GM23338 (cell line): ENCODE measurements around the gene NKX2-4. TPM values are rescaled to one million over a fixed set of nuclear protein-coding genes. Genes with fewer than 3 reads are reported as not detected.

Experiments used
- ATAC-seq: fragments of 200-7000 bp; cut with Tn5 transposase; 3 replicates; pipeline ENCODE4 v1.9.1; 2020
- DNase-seq: peaks from one replicate; pipeline ENCODE4 v3.0.0-alpha.2; 2015; ENCODE audit warnings: low spot score
- H2AFZ ChIP-seq: fragments of 200-600 bp; sonication (generic); 2 replicates; pipeline ENCODE4 v1.8.0; 2016; ENCODE audit warnings: antibody characterized with exemption, mild to moderate bottlenecking, moderate library complexity
- H3F3A ChIP-seq: fragments of 200-600 bp; sonication (generic); replicated peaks from 2 replicates; pipeline ENCODE4 v1.8.0; 2017; ENCODE audit warnings: antibody characterized with exemption, mixed run types, low read depth
- H3K27ac ChIP-seq: fragments of 200-600 bp; sonication (generic); 2 replicates; pipeline ENCODE4 v1.6.1; 2016; ENCODE audit warnings: low read depth
- H3K27me3 ChIP-seq: fragments of 200-600 bp; sonication (generic); 2 replicates; pipeline ENCODE4 v1.8.0; 2016; ENCODE audit warnings: mild to moderate bottlenecking, mixed run types, moderate library complexity; ENCODE audit not compliant: insufficient read depth
- H3K36me3 ChIP-seq: fragments of 200-600 bp; sonication (generic); 2 replicates; pipeline ENCODE4 v1.8.0; 2016; ENCODE audit warnings: mild to moderate bottlenecking; ENCODE audit not compliant: insufficient read depth
- H3K4me1 ChIP-seq: fragments of 200-600 bp; sonication (generic); 2 replicates; pipeline ENCODE4 v1.8.0; 2016; ENCODE audit warnings: mild to moderate bottlenecking, moderate library complexity; ENCODE audit not compliant: insufficient read depth
- H3K4me2 ChIP-seq: fragments of 200-600 bp; sonication (generic); 2 replicates; pipeline ENCODE4 v1.7.1; 2017; ENCODE audit warnings: mixed run types
- H3K4me3 ChIP-seq: fragments of 200-600 bp; sonication (generic); 2 replicates; pipeline ENCODE4 v1.6.1; 2016; ENCODE audit warnings: mixed run types
- H3K79me2 ChIP-seq: fragments of 200-600 bp; sonication (generic); replicated peaks from 2 replicates; pipeline ENCODE4 v1.8.0; 2017; ENCODE audit warnings: mild to moderate bottlenecking; ENCODE audit not compliant: insufficient read depth
- H3K9me2 ChIP-seq: fragments of 200-600 bp; sonication (generic); 2 replicates; pipeline ENCODE4 v1.8.0; 2017; ENCODE audit not compliant: insufficient read depth
- H4K20me1 ChIP-seq: fragments of 200-600 bp; sonication (generic); replicated peaks from 2 replicates; pipeline ENCODE4 v1.8.0; 2017; ENCODE audit warnings: mild to moderate bottlenecking; ENCODE audit not compliant: insufficient read depth
- H3K27ac Mint-ChIP-seq: 2 replicates; pipeline ENCODE4 v1.8.0; 2020; ENCODE audit warnings: inconsistent platforms, mild to moderate bottlenecking, moderate library complexity, mixed read lengths
- H3K27me3 Mint-ChIP-seq: 3 replicates; pipeline ENCODE4 v1.8.0; 2022; ENCODE audit warnings: low read depth, mild to moderate bottlenecking, moderate library complexity, mixed read lengths, inconsistent platforms; ENCODE audit not compliant: insufficient read depth, poor library complexity
- H3K36me3 Mint-ChIP-seq: 3 replicates; pipeline ENCODE4 v1.8.0; 2021; ENCODE audit warnings: low read depth, mild to moderate bottlenecking, inconsistent platforms, moderate library complexity, mixed read lengths
- H3K4me1 Mint-ChIP-seq: 3 replicates; pipeline ENCODE4 v1.8.0; 2020; ENCODE audit warnings: mild to moderate bottlenecking, inconsistent platforms, mixed read lengths
- H3K4me3 Mint-ChIP-seq: 3 replicates; pipeline ENCODE4 v1.8.0; 2021; ENCODE audit warnings: moderate library complexity, mild to moderate bottlenecking, inconsistent platforms, mixed read lengths
- H3K9me3 Mint-ChIP-seq: 3 replicates; pipeline ENCODE4 v1.8.0; 2020; ENCODE audit warnings: moderate library complexity, mild to moderate bottlenecking, inconsistent platforms, mixed read lengths
- CREB1 ChIP-seq: fragments of 250-450 bp; sonication (Bioruptor Pico); IDR thresholded peaks from 2 replicates; pipeline ENCODE4 v1.5.0; 2020; ENCODE audit warnings: low read depth, mild to moderate bottlenecking, moderate library complexity
- ETS1 ChIP-seq: IDR thresholded peaks from 2 replicates; pipeline ENCODE4 v1.6.1; 2016; ENCODE audit warnings: antibody characterized with exemption
- EZH2phosphoT487 ChIP-seq: fragments of 200-600 bp; sonication (generic); IDR thresholded peaks from one replicate; pipeline ENCODE4 v1.8.1; 2018; ENCODE audit warnings: antibody characterized with exemption; ENCODE audit not compliant: unreplicated experiment
- JUNB ChIP-seq: IDR thresholded peaks from one replicate; pipeline ENCODE4 v1.6.1; 2016; ENCODE audit warnings: antibody characterized with exemption; ENCODE audit not compliant: unreplicated experiment
- NANOG ChIP-seq: IDR thresholded peaks from 2 replicates; pipeline ENCODE4 v1.6.1; 2016; ENCODE audit warnings: antibody characterized with exemption, borderline replicate concordance
- POLR2AphosphoS5 ChIP-seq: IDR thresholded peaks from 2 replicates; pipeline ENCODE4 v1.6.1; 2016; ENCODE audit warnings: antibody characterized with exemption, low read depth
- polyA plus RNA-seq: library from polyadenylated mRNA; unstranded; fragments of >200 nt; fragmentation: Nextera tagmentation; extraction: Ambion mirVana; gene quantifications from 2 replicates; pipeline ENCODE4 v1.2.1, GENCODE V29; 2016
- total RNA-seq: library from RNA; depleted of rRNA; stranded (reverse); fragments of >200 nt; shearing (Covaris generic); gene quantifications from 2 replicates; pipeline ENCODE4 v1.2.3, GENCODE V29; 2014
- TF ChIP-seq, protein P1 (sequence below): fragments of 250-450 bp; sonication (Bioruptor Pico); IDR thresholded peaks from 2 replicates; pipeline ENCODE4 v1.5.0; 2020; ENCODE audit warnings: mild to moderate bottlenecking, moderate library complexity

Gene NKX2-4
- total and polyA plus RNA-seq, 2 experiments from 2014 or later: 0.61 to 2.1 TPM

GRCh38 chr20:21380711-21381110 is 16.6 kb downstream of the NKX2-4 start:
- no peak for TF ChIP-seq CREB1 (CRISPR knock-in tag)
- no peak for TF ChIP-seq EZH2phosphoT487
- TF ChIP-seq POLR2AphosphoS5: no peak
- TF ChIP-seq, protein P1, sequence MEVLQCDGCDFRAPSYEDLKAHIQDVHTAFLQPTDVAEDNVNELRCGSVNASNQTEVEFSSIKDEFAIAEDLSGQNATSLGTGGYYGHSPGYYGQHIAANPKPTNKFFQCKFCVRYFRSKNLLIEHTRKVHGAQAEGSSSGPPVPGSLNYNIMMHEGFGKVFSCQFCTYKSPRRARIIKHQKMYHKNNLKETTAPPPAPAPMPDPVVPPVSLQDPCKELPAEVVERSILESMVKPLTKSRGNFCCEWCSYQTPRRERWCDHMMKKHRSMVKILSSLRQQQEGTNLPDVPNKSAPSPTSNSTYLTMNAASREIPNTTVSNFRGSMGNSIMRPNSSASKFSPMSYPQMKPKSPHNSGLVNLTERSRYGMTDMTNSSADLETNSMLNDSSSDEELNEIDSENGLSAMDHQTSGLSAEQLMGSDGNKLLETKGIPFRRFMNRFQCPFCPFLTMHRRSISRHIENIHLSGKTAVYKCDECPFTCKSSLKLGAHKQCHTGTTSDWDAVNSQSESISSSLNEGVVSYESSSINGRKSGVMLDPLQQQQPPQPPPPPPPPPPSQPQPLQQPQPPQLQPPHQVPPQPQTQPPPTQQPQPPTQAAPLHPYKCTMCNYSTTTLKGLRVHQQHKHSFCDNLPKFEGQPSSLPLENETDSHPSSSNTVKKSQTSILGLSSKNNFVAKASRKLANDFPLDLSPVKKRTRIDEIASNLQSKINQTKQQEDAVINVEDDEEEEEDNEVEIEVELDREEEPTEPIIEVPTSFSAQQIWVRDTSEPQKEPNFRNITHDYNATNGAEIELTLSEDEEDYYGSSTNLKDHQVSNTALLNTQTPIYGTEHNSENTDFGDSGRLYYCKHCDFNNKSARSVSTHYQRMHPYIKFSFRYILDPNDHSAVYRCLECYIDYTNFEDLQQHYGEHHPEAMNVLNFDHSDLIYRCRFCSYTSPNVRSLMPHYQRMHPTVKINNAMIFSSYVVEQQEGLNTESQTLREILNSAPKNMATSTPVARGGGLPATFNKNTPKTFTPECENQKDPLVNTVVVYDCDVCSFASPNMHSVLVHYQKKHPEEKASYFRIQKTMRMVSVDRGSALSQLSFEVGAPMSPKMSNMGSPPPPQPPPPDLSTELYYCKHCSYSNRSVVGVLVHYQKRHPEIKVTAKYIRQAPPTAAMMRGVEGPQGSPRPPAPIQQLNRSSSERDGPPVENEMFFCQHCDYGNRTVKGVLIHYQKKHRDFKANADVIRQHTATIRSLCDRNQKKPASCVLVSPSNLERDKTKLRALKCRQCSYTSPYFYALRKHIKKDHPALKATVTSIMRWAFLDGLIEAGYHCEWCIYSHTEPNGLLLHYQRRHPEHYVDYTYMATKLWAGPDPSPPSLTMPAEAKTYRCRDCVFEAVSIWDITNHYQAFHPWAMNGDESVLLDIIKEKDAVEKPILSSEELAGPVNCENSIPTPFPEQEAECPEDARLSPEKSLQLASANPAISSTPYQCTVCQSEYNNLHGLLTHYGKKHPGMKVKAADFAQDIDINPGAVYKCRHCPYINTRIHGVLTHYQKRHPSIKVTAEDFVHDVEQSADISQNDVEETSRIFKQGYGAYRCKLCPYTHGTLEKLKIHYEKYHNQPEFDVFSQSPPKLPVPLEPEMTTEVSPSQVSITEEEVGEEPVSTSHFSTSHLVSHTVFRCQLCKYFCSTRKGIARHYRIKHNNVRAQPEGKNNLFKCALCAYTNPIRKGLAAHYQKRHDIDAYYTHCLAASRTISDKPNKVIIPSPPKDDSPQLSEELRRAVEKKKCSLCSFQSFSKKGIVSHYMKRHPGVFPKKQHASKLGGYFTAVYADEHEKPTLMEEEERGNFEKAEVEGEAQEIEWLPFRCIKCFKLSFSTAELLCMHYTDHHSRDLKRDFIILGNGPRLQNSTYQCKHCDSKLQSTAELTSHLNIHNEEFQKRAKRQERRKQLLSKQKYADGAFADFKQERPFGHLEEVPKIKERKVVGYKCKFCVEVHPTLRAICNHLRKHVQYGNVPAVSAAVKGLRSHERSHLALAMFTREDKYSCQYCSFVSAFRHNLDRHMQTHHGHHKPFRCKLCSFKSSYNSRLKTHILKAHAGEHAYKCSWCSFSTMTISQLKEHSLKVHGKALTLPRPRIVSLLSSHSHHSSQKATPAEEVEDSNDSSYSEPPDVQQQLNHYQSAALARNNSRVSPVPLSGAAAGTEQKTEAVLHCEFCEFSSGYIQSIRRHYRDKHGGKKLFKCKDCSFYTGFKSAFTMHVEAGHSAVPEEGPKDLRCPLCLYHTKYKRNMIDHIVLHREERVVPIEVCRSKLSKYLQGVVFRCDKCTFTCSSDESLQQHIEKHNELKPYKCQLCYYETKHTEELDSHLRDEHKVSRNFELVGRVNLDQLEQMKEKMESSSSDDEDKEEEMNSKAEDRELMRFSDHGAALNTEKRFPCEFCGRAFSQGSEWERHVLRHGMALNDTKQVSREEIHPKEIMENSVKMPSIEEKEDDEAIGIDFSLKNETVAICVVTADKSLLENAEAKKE (CRISPR knock-in tag): no peak
- TF ChIP-seq NANOG: no peak
- no peak for TF ChIP-seq ETS1
- no peak for TF ChIP-seq JUNB
- H3K4me2 ChIP-seq: no peak overlapping the region
- peaks cover 12% of the 10 kb centered on the region for H3K36me3 ChIP-seq
- H3K9me2 ChIP-seq: no peaks in the 10 kb centered on the region
- no peaks in the 10 kb centered on the region for H3K4me1 ChIP-seq
- H2AFZ ChIP-seq: no peak overlapping the region
- H3K4me3 ChIP-seq: no peak overlapping the region
- H3K27ac Mint-ChIP-seq: no peak overlapping the region
- no peak for DNase-seq
- peaks cover 13% of the 10 kb centered on the region; the same call in 1 of the 2 replicates for H4K20me1 ChIP-seq
- ATAC-seq: no peak
- H3K4me1 Mint-ChIP-seq: peaks cover 8% of the 10 kb centered on the region
- no peaks in the 10 kb centered on the region for H3F3A ChIP-seq
- peaks cover 16% of the 10 kb centered on the region; the same call in 2 of the 3 replicates for H3K36me3 Mint-ChIP-seq
- H3K27ac ChIP-seq: no peak overlapping the region
- H3K79me2 ChIP-seq: peaks cover 44% of the 10 kb centered on the region
- no peaks in the 10 kb centered on the region for H3K27me3 ChIP-seq
- H3K27me3 Mint-ChIP-seq: peaks cover 4% of the 10 kb centered on the region
- H3K4me3 Mint-ChIP-seq: no peak overlapping the region
- no peaks in the 10 kb centered on the region for H3K9me3 Mint-ChIP-seq
